Pancreas (tissue), 10 donors: ENCODE measurements around the gene RAB3IP. TPM values are rescaled to one million over a fixed set of nuclear protein-coding genes. Genes with fewer than 3 reads are reported as not detected.

Experiments used
- ATAC-seq, 4 donors: fragments of 200-7000 bp; cut with Tn5 transposase; one replicate each; pipeline versions ENCODE4 v1.8.0 to v1.9.1; 2020; ENCODE audit warnings: mild to moderate bottlenecking in 4 of 4, moderate library complexity in 4 of 4
- DNase-seq, 6 donors: peaks; one replicate each; pipeline ENCODE4 v3.0.0-alpha.2; 2020
- FAIRE-seq: peaks from 2 replicates; lab custom pipeline; 2012; peaks lifted over from hg19 to GRCh38; lab: Jason Lieb, UNC
- H3K27ac ChIP-seq, 4 donors: fragments of 200-600 bp; sonication (generic); 1 replicate in 3 of 4; 2 replicates in 1 of 4; pipeline versions ENCODE4 v1.5.0 to v1.8.0; 2020
- H3K27me3 ChIP-seq, 4 donors: fragments of 200-600 bp; one replicate each; pipeline ENCODE4 v1.8.0; 2021
- H3K36me3 ChIP-seq, 3 donors: fragments of 200-600 bp; sonication (generic) in 1 of 3; one replicate each; pipeline versions ENCODE4 v1.5.0 to v1.8.0; 2020 to 2021
- H3K4me1 ChIP-seq, 3 donors: fragments of 200-600 bp; one replicate each; pipeline ENCODE4 v1.8.0; 2021
- H3K4me3 ChIP-seq, 4 donors: fragments of 200-600 bp; sonication (generic) in 2 of 4; one replicate each; pipeline versions ENCODE4 v1.5.0 to v1.8.0; 2020 to 2021
- H3K9me3 ChIP-seq, 4 donors: fragments of 200-600 bp; one replicate each; pipeline ENCODE4 v1.8.0; 2021
- CTCF ChIP-seq, 4 donors: fragments of 200-600 bp; sonication (generic) in 3 of 4; IDR thresholded peaks; one replicate each; pipeline versions ENCODE4 v1.5.0 to v1.8.0; 2021; ENCODE audit warnings: antibody characterized with exemption in 4 of 4
- WGBS, 2 donors: extraction: QIAGEN DNeasy Blood & Tissue Kit; methylation state at CpG; one replicate each; pipeline ENCODE4 v1.1.7; 2013; 5-methylcytosine and 5-hydroxymethylcytosine counted together
- intact Hi-C, 3 donors: fragments of 100-400 bp; cut with DNase I; formaldehyde crosslinking; loops; one replicate each; pipeline versions ENCODE4 v1.11.1 to v1.14.2; 2022
- polyA plus RNA-seq, 2 donors: library from polyadenylated mRNA; stranded (reverse); fragments of 200-250 nt; gene quantifications; one replicate each; pipeline ENCODE4 v1.2.3, GENCODE V29; 2013
- total RNA-seq, 6 donors: library from RNA; stranded (reverse); fragmentation: NEBNext Ultra II Directional in 4 of 6; extraction: Animal tissue kit (Norgen Biotek cat#: 25700) in 4 of 6; gene quantifications; one replicate each; pipeline versions ENCODE4 v1.2.1 to v1.2.4, GENCODE V29; 2021 to 2023
- donor health status: healthy with polysubstance abuse.
- donor health status: DM: no; HTN: no; CAD: no; lungs with moderate emphysema.
- donor health status: DM: no; HTN: no; CAD: no.
- donor health status: control.
- donor health status: control.
- donor health status: Bipolar disorder and iron deficiency.
- donor health status: DM: yes; HTN: yes; CAD: no.
- donor health status: DM: no; HTN: no; CAD: no.
- donor health status: DM: no; HTN: no; CAD: no.
- donor health status: DM: yes; HTN: yes; CAD: no.

RAB3IP gene
- total and polyA plus RNA-seq, 8 donors = 19.4 to 38.0 (median 28.1) TPM

GRCh38 chr12:69766260-69766659 is 27.6 kb downstream of the RAB3IP start:
- intact Hi-C loops = no loop called here
- WGBS, 2 donors = 95 to 98% methylated on average over 6 of the region's 6 CpGs

GRCh38 chr12:69779928-69780327 is 41.3 kb downstream of the RAB3IP start:
- 74 to 84% methylated on average over 7 of the region's 7 CpGs for WGBS, 2 donors

More at GRCh38 chr12:69766260-69766659, 27.6 kb downstream of the RAB3IP start:
- peaks cover 3 to 44% (median 10%) of the 10 kb centered on the region in 3 donors for H3K36me3 ChIP-seq
- H3K4me1 ChIP-seq = no peaks in the 10 kb centered on the region
- peaks cover 0 to 3% (median 0%) of the 10 kb centered on the region in 4 donors for H3K9me3 ChIP-seq
- ATAC-seq (no peak), DNase-seq (no peak), FAIRE-seq (no peak)
- no peaks in the 10 kb centered on the region for H3K27me3 ChIP-seq
- TF ChIP-seq CTCF (IDR thresholded peaks at IDR 0.05) = no peak
- no peak overlapping the region for H3K4me3 ChIP-seq
- H3K27ac ChIP-seq = no peak overlapping the region

GRCh38 chr12:69783365-69783764 is 44.7 kb downstream of the RAB3IP start:
- FAIRE-seq = no peak
- Histone ChIP-seq H3K4me3 (no peak overlapping the region), H3K9me3 (no peaks in the 10 kb centered on the region), H3K27ac (no peak overlapping the region), H3K4me1 (no peaks in the 10 kb centered on the region), H3K27me3 (no peaks in the 10 kb centered on the region), H3K36me3 (no peaks in the 10 kb centered on the region)
- intact Hi-C loops = no loop called here
- WGBS, 2 donors = 92 to 93% methylated on average over 6 of the region's 6 CpGs
- no peak for ATAC-seq
- no peak for DNase-seq
- TF ChIP-seq CTCF (IDR thresholded peaks at IDR 0.05) = no peak

More at GRCh38 chr12:69779928-69780327, 41.3 kb downstream of the RAB3IP start:
- intact Hi-C loops = no loop called here
- no peaks in the 10 kb centered on the region for H3K27me3 ChIP-seq
- H3K4me1 ChIP-seq = no peaks in the 10 kb centered on the region
- H3K27ac ChIP-seq = no peak overlapping the region
- DNase-seq (no peak), FAIRE-seq (no peak), ATAC-seq (no peak)
- no peak overlapping the region for H3K4me3 ChIP-seq
- H3K9me3 ChIP-seq = no peaks in the 10 kb centered on the region
- TF ChIP-seq CTCF (IDR thresholded peaks at IDR 0.05) = no peak
- H3K36me3 ChIP-seq = no peaks in the 10 kb centered on the region

- H3K27me3 ChIP-seq = no peaks in the 10 kb centered on the region
- intact Hi-C loops = no loop called here
Observed at GRCh38 chr12:69789351-69789750, 50.7 kb downstream of the RAB3IP start.

More at GRCh38 chr12:69789351-69789750, 50.7 kb downstream of the RAB3IP start:
- Histone ChIP-seq H3K27ac (no peak overlapping the region), H3K4me3 (no peak overlapping the region), H3K36me3 (no peaks in the 10 kb centered on the region), H3K9me3 (no peaks in the 10 kb centered on the region), H3K4me1 (no peaks in the 10 kb centered on the region)
- DNase-seq (no peak), FAIRE-seq (no peak), ATAC-seq (no peak)
- no peak for TF ChIP-seq CTCF (IDR thresholded peaks at IDR 0.05)
